Uterus (tissue), 2 donors: ENCODE measurements around the gene MT3.

Experiments
- CTCF ChIP-seq, 4 experiments: fragments of 200-600 bp in 2 of 4; fragments of 450-650 bp in 2 of 4; sonication (generic) in 2 of 4; IDR thresholded peaks; one replicate each; pipeline ENCODE4 v1.5.1; 2016 to 2019; ENCODE audit warnings: antibody characterized with exemption in 4 of 4, mild to moderate bottlenecking in 2 of 4, moderate library complexity in 1 of 4
- POLR2A ChIP-seq, 2 donors: fragments of 450-650 bp; IDR thresholded peaks; one replicate each; pipeline ENCODE4 v1.6.1; 2016; ENCODE audit warnings: antibody characterized with exemption in 2 of 2, mild to moderate bottlenecking in 1 of 2, moderate library complexity in 1 of 2

GRCh38 chr16:56549744-56550385, 39.5 kb upstream of the MT3 start:
- TF ChIP-seq CTCF (IDR thresholded peaks at IDR 0.05), result no peak
- TF ChIP-seq POLR2A (IDR thresholded peaks at IDR 0.05), result no peak
